ENCODE data around the gene BTBD1.
A peak's percentile ranks its signal among the peaks of the same experiment; 100 is the strongest.

BTBD1 gene

GRCh38 chr15:83053151-83053550, 13.9 kb downstream of the BTBD1 start (continued):
- no peak for TF ChIP-seq SNAI2 (CRISPR knock-in tag; IDR thresholded peaks at IDR 0.05)
- TF ChIP-seq PATZ1 (CRISPR knock-in tag; IDR thresholded peaks at IDR 0.05; ENCODE audit: borderline replicate concordance): no peak

- TF ChIP-seq CSRNP3 (CRISPR knock-in tag; IDR thresholded peaks at IDR 0.05): no peak
- ATAC-seq: peak; percentile 40; the same call in 2 of the 3 replicates
Measured at GRCh38 chr15:83046558-83047127, 20.4 kb downstream of the BTBD1 start.

- no peak for ATAC-seq
- TF ChIP-seq ZNF70 (CRISPR knock-in tag; IDR thresholded peaks at IDR 0.05): no peak
- no peak for TF ChIP-seq ZFP3 (CRISPR knock-in tag; IDR thresholded peaks at IDR 0.05)
- TF ChIP-seq ZNF565 (CRISPR knock-in tag; conservative IDR thresholded peaks at IDR 0.05; ENCODE audit: low read depth): no peak
- TF ChIP-seq ZFP30 (CRISPR knock-in tag; IDR thresholded peaks at IDR 0.05): no peak
- TF ChIP-seq ZC3H10 (CRISPR knock-in tag; IDR thresholded peaks at IDR 0.05): no peak
- TF ChIP-seq ARNTL (CRISPR knock-in tag; IDR thresholded peaks at IDR 0.05; ENCODE audit: borderline replicate concordance, low read depth): no peak
- TF ChIP-seq PATZ1 (CRISPR knock-in tag; IDR thresholded peaks at IDR 0.05; ENCODE audit: borderline replicate concordance): no peak
- no peak for TF ChIP-seq CSRNP3 (CRISPR knock-in tag; IDR thresholded peaks at IDR 0.05)
- TF ChIP-seq ESRRG (CRISPR knock-in tag; IDR thresholded peaks at IDR 0.05): no peak
Measured at GRCh38 chr15:83044156-83044555, 22.9 kb downstream of the BTBD1 start.

GRCh38 chr15:83039206-83039605, 27.8 kb downstream of the BTBD1 start:
- TF ChIP-seq SNAI2 (CRISPR knock-in tag; IDR thresholded peaks at IDR 0.05): no peak
- no peak for TF ChIP-seq PATZ1 (CRISPR knock-in tag; IDR thresholded peaks at IDR 0.05; ENCODE audit: borderline replicate concordance)
- TF ChIP-seq TCF4 (CRISPR knock-in tag; IDR thresholded peaks at IDR 0.05; ENCODE audit: borderline replicate concordance): no peak
- TF ChIP-seq ZNF565 (CRISPR knock-in tag; conservative IDR thresholded peaks at IDR 0.05; ENCODE audit: low read depth): no peak
- TF ChIP-seq ARNTL (CRISPR knock-in tag; IDR thresholded peaks at IDR 0.05; ENCODE audit: borderline replicate concordance, low read depth): no peak
- no peak for ATAC-seq

- ATAC-seq: no peak
- no peak for TF ChIP-seq ZNF565 (CRISPR knock-in tag; conservative IDR thresholded peaks at IDR 0.05; ENCODE audit: low read depth)
- no peak for TF ChIP-seq RARB (CRISPR knock-in tag; IDR thresholded peaks at IDR 0.05)
- no peak for TF ChIP-seq SNAI2 (CRISPR knock-in tag; IDR thresholded peaks at IDR 0.05)
- TF ChIP-seq GLIS3 (CRISPR knock-in tag; IDR thresholded peaks at IDR 0.05): no peak
- no peak for TF ChIP-seq BACH2 (CRISPR knock-in tag; IDR thresholded peaks at IDR 0.05; ENCODE audit: borderline replicate concordance)
- TF ChIP-seq ZFP30 (CRISPR knock-in tag; IDR thresholded peaks at IDR 0.05): no peak
- TF ChIP-seq PATZ1 (CRISPR knock-in tag; IDR thresholded peaks at IDR 0.05; ENCODE audit: borderline replicate concordance): no peak
- TF ChIP-seq CSRNP3 (CRISPR knock-in tag; IDR thresholded peaks at IDR 0.05): no peak
- TF ChIP-seq ARNTL (CRISPR knock-in tag; IDR thresholded peaks at IDR 0.05; ENCODE audit: borderline replicate concordance, low read depth): no peak
- no peak for TF ChIP-seq ZNF70 (CRISPR knock-in tag; IDR thresholded peaks at IDR 0.05)
Measured at GRCh38 chr15:83036253-83036652, 30.8 kb downstream of the BTBD1 start.

Data from SK-N-SH treated with all-trans-retinoic acid at 6 μM for 48 hours (cell line).